Brain pericyte (primary cell): ENCODE measurements around the gene SLC7A1.

Experiments
- DNase-seq: peaks from one replicate; pipeline ENCODE4 v3.0.0-alpha.2; 2012; ENCODE audit warnings: low read depth, low spot score

The SLC7A1 gene

GRCh38 chr13:29489650-29490560 lies 105.6 kb downstream of the SLC7A1 start:
- DNase-seq: no peak

DNA sequence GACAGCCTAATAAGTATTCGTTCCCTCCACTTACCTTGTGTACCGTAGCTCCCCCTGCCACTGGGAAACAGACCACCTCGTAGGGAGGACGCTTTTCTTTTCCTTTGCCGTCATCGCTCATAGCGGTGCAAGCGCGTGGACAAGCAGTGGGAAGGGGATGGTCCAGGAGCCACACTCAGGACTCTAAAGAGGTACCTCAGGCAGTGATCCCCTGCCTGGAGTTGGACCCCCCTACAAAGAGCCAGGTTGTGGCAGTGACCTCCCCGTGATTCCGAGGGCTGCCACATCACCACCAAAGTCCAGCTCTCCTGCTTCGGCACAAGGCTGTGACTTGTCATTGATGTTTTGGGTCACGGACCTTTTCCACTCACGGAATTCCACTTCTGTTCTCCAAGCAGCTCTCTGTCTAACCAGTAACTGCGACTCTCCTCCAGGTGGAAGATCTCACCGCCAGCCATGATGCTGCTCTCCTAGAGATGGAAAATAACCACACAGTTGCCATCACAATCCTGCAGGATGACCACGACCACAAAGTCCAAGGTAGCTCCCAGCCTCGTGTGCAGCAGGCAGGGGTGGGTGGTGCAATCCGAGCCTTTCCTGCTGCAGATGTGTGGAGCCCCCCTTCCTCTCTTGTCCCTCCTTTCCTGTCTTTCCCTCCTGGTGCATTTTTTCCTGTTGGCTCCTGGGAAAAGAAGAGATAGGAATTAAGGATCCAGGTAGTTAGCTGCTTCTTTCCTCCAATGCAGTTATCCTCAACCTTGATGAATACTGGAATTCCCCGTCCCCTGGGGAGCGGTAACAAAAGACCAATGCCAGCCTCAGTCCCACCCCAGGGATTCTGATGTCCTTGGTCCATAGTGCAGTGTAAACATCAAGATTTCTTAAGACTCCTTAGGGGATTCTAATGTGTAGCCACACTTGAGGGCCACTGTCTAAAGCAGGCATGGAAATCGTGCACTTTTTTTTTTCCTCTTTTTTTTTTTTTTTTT lies 107.7 kb downstream of the SLC7A1 start:
- DNase-seq: no peak

- DNase-seq: no peak
These were observed 108.9 kb downstream of the SLC7A1 start for GRCh38 chr13:29486551-29486950.

DNA sequence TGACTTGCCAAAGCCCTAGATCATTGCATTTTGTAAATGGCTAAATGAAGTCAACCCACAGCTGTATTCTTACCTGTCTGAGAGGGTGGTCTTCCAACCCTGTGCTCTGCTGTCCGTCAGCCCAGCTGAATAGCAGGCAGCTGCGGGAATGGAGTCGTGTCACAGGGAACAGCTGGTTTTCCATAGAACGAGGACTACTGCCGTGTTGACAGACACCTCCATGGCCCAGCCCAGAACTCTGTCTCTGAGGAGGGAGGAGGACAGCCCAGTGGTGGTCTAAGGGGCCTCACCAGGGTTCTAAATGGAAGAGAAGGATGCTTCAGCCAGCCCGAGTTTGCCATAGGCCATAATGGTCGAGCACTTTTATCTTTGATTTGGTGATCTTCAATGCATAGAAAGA lies 110.7 kb downstream of the SLC7A1 start:
- DNase-seq: no peak

GRCh38 chr13:29484236-29484635 lies 111.3 kb downstream of the SLC7A1 start:
- no peak for DNase-seq

DNA sequence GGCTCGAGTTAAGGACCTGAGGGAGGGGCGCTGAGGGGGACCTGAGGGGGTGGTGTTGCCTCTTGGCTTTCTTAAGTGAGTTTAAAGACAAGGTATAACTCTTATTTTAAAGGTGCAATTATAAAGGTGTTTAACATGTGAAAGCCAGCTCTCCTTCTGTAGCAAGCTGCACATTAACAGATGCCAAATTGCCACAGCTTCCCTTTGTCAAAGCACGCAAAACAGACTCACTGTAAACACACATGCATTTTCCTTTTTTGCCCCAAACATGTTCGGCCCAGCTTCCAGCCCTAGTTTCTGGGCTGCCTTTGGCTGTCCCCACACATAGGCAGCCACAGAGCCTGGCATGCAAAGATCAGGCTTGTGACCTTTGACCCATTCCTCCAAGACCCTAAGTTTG lies 111.9 kb downstream of the SLC7A1 start:
- no peak for DNase-seq

- DNase-seq: no peak
These were observed 112.3 kb downstream of the SLC7A1 start for GRCh38 chr13:29483211-29483610.

- no peak for DNase-seq
These were observed 113.0 kb downstream of the SLC7A1 start for GRCh38 chr13:29482504-29482903.

- no peak for DNase-seq
These were observed 113.9 kb downstream of the SLC7A1 start for GRCh38 chr13:29481603-29482002.

GRCh38 chr13:29480893-29481525 lies 114.5 kb downstream of the SLC7A1 start:
- no peak for DNase-seq

- DNase-seq: no peak
These were observed 115.6 kb downstream of the SLC7A1 start for GRCh38 chr13:29479716-29480492.

DNA sequence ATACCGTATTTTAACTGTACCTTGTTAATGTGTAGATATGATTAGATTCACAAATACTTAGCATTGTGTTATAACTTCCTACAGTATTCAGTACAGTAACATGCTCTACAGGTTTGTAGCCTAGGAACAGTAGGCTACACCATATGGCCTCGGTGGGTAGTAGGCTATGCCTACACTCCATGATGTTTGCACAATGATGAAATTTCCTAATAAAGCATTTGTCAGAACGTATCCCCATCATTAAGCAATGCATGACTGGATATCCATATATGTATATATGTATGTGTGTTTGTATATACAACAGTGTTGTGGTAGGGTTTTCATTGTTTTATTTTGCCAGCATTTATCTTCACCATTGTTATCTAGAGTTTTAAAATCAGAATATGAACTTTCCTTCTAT lies 119.4 kb downstream of the SLC7A1 start:
- DNase-seq: no peak

- no peak for DNase-seq
These were observed 120.5 kb downstream of the SLC7A1 start for GRCh38 chr13:29474991-29475390.

DNA sequence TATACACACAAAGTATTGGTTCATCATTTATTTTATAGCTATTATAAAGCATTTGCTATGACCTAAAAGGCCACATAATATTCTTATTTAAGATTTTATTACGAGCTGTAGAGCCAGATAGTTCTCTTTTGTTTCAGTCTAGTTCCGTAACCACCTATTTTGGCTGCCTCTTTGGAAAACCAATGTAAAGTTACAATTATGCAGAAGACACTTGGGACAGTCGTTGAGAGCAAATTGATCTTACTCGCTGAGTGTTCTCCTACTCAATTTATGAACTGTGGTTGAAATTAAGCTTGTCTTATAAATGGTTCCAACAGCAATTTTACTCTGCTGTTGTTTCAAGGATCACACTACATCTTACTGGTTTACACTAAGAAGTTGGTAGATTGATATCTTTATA lies 122.3 kb downstream of the SLC7A1 start:
- no peak for DNase-seq

DNA sequence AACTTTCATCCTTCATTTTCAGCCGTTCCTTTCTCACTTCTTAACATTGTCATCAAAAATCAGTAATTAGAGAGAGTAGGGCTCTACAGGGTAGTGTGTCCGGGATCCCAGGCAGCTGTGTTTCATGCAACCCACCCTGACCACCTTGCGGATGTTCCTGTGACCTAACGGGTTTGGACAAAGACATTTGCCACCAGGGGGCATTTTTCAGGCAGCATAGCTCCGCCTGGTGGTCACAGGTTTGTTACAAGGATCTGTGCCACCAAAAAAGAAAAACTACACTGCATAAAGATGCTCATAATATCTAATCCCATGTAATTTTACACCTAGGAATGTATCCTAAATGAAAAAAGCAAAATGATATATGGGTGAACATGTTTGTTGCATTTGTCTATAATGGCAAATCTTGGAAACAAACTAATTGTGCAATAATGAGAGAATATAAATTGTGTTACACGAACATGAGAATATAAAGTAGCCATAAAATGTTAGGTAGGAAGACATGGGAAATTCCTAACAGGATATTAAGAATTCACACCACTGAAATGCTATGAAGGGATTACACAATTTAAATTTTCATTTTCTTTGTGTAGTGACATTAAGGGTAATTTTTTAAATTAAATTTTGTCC lies 123.0 kb downstream of the SLC7A1 start:
- no peak for DNase-seq

DNA sequence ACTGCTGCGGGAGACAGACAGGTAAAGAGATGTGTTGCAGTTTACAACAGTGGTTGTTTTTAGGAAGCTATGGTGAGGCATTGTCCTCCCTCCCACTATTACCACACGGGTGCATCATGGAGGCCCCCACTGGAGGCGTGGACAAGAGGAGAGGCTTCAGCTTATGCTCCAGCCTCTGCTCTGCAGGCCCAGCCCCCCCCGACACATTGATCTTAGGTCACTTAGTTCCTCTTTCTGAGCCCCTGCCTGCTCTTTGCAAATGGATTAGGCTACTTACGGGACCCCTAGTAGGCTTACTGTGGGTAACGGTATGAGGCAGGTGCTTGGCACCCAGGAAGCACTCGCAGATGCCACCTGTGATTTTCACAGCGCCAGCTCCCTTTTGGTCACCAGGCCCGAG lies 123.9 kb downstream of the SLC7A1 start:
- DNase-seq: no peak

- no peak for DNase-seq
These were observed 129.7 kb downstream of the SLC7A1 start for GRCh38 chr13:29465741-29466293.

- no peak for DNase-seq
These were observed 131.3 kb downstream of the SLC7A1 start for GRCh38 chr13:29464105-29464679.

DNA sequence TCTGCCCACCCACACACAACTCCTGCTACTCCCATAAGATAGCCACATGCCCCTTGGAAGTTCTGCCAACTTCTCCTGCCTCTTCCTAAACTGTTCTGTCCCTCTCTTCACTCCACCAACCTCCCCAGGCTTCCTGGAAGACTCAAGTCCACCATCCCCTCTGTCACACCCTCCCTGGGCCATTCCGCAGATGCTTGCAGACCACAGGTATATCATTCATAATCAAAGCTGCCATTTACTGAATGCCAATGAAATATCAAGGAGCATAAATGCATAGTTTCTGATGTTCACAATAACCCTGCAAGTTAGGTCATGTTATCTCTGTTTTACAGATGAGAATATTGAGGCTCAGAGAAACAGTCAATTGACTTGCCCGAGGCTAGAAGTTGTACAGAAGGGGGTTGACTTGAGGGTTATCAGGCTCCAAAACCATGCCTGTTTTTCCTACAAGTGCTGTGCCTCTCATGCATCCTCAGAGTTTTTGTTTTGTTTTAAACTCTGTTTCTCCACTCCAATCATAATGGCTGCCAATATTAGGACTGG lies 135.6 kb downstream of the SLC7A1 start:
- no peak for DNase-seq
